ENCODE measurements around the gene PCNX2.

Gene PCNX2

DNA sequence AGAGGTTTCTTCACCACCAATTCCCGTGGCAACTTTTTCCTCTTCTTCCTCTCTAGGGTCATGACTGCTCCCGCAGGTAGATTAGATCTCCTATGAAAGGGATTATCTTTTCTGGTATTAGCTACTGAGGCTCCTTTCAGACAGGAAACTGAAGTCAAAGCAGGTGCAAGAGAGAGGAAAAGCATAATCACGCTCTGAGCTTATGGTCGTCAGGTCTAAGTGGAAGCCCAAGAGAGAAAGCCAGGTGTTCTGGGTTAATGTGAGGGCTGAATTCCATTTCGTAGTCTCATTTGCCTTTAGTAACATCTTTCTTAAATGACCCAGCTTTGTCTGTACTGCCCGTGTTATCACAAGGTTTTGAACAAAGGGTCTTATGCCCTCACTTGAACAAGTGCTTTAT lies 23.7 kb upstream of the PCNX2 start:
- Histone ChIP-seq H3K27me3 (ENCODE audit: control insufficient read depth in 5 of 5, insufficient read depth in 4 of 5, low read length in 5 of 5) (no peaks in the 10 kb centered on the region), H3K9ac (ENCODE audit: low read length in 5 of 5) (no peak overlapping the region), H3K9me3 (ENCODE audit: control insufficient read depth in 5 of 5, low read length in 5 of 5) (no peaks in the 10 kb centered on the region), H3K4me1 (ENCODE audit: control insufficient read depth in 5 of 5, insufficient read depth in 5 of 5, low read length in 5 of 5) (no peaks in the 10 kb centered on the region), H3K4me3 (ENCODE audit: low read depth in 1 of 5, low read length in 5 of 5) (no peak overlapping the region), H3K27ac (ENCODE audit: low read depth, low read length) (no peak overlapping the region), H3K36me3 (ENCODE audit: control insufficient read depth in 5 of 5, insufficient read depth in 5 of 5, low read length in 5 of 5) (no peaks in the 10 kb centered on the region)

DNA sequence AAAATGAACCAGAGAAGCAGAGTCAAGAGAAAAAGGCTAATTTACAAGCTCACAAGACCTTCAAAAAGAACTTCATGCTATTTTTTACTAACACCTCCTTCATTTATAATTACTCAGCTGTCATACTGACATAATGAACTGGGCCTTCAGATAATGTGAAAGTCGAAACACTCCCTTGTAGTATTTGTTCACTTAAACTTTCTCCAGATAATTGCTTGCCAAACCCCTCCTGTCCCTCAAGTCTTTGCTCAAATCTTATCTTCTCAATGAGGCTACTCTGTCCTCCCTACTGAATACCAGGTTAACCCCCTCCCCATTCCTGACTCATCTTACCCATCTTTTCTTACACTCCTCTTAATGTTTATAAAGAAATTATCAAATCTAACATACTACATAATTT lies 20.9 kb upstream of the PCNX2 start:
- H3K9ac ChIP-seq (ENCODE audit: low read length in 5 of 5): no peak overlapping the region
- H3K27ac ChIP-seq (ENCODE audit: low read depth, low read length): no peak overlapping the region
- no peaks in the 10 kb centered on the region for H3K27me3 ChIP-seq (ENCODE audit: control insufficient read depth in 5 of 5, insufficient read depth in 4 of 5, low read length in 5 of 5)
- no peaks in the 10 kb centered on the region for H3K4me1 ChIP-seq (ENCODE audit: control insufficient read depth in 5 of 5, insufficient read depth in 5 of 5, low read length in 5 of 5)
- H3K4me3 ChIP-seq (ENCODE audit: low read depth in 1 of 5, low read length in 5 of 5): no peak overlapping the region
- no peaks in the 10 kb centered on the region for H3K36me3 ChIP-seq (ENCODE audit: control insufficient read depth in 5 of 5, insufficient read depth in 5 of 5, low read length in 5 of 5)
- H3K9me3 ChIP-seq (ENCODE audit: control insufficient read depth in 5 of 5, low read length in 5 of 5): no peaks in the 10 kb centered on the region

DNA sequence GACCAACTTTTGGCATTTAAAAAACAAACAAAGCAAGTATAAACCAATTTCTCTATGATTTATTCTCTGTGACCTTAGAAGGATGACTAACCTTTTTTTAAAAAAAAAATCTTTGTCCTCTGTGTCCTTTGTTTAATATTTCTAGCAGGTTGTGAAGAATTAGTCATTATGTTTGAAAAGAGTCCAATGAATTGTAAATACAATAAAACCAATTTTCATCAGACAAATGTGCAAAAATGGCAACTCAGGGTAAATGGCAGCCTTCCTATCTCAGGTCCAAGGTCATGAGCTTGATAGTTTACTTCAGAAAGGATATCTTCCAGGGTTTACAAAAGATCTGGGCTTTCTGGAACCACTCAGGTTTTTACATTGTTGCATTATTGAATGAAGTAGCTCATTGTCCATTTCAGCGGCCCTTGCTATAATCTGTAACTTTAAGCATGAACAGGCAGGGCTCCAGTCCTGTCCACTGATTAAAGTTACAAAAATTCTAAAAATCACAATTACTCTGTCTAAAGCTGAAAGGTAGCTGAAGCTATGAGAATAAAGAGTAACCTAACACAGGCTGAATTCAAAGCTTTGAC lies 20.3 kb upstream of the PCNX2 start:
- H3K27ac ChIP-seq (ENCODE audit: low read depth, low read length): no peak overlapping the region
- H3K27me3 ChIP-seq (ENCODE audit: control insufficient read depth in 5 of 5, insufficient read depth in 4 of 5, low read length in 5 of 5): no peaks in the 10 kb centered on the region
- no peak overlapping the region for H3K4me3 ChIP-seq (ENCODE audit: low read depth in 1 of 5, low read length in 5 of 5)
- H3K9ac ChIP-seq (ENCODE audit: low read length in 5 of 5): no peak overlapping the region
- H3K36me3 ChIP-seq (ENCODE audit: control insufficient read depth in 5 of 5, insufficient read depth in 5 of 5, low read length in 5 of 5): no peaks in the 10 kb centered on the region
- H3K9me3 ChIP-seq (ENCODE audit: control insufficient read depth in 5 of 5, low read length in 5 of 5): no peaks in the 10 kb centered on the region
- no peaks in the 10 kb centered on the region for H3K4me1 ChIP-seq (ENCODE audit: control insufficient read depth in 5 of 5, insufficient read depth in 5 of 5, low read length in 5 of 5)

DNA sequence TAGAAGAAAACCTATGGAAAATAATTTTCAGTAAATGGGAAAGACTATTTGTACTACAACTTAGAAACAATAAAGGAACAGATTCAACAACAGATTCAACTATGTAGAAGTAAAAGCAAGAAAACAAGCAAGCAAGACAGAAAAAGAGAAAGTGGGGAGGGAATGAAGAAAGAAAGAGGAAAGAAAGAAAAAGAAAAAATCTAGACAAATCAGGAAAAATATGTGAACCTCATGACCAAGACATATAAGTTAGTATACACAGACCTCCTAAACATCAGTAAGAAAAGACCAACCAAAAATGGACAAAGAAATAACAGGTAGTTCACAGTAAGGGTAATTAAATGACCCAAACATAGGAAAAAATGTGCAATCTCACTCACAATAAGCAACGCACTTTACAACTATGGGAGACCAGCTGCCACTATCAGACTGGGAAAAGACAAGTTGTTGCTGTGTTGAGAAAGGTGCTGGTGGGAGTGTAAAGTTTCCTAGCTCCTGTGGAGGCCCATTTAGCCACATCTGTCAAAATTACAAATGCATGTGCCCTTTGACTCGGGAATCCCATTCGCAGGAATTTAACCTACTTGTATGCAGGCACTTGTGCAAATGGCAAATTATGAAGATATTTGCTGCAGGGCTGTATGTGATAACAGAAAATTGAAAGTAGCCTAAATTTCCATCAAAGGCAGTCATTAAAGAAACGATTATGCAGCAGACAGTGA lies 18.1 kb upstream of the PCNX2 start:
- no peaks in the 10 kb centered on the region for H3K4me1 ChIP-seq (ENCODE audit: control insufficient read depth in 5 of 5, insufficient read depth in 5 of 5, low read length in 5 of 5)
- H3K4me3 ChIP-seq (ENCODE audit: low read depth in 1 of 5, low read length in 5 of 5): no peak overlapping the region
- no peaks in the 10 kb centered on the region for H3K36me3 ChIP-seq (ENCODE audit: control insufficient read depth in 5 of 5, insufficient read depth in 5 of 5, low read length in 5 of 5)
- no peak overlapping the region for H3K27ac ChIP-seq (ENCODE audit: low read depth, low read length)
- no peak overlapping the region for H3K9ac ChIP-seq (ENCODE audit: low read length in 5 of 5)
- H3K9me3 ChIP-seq (ENCODE audit: control insufficient read depth in 5 of 5, low read length in 5 of 5): no peaks in the 10 kb centered on the region
- H3K27me3 ChIP-seq (ENCODE audit: control insufficient read depth in 5 of 5, insufficient read depth in 4 of 5, low read length in 5 of 5): no peaks in the 10 kb centered on the region

DNA sequence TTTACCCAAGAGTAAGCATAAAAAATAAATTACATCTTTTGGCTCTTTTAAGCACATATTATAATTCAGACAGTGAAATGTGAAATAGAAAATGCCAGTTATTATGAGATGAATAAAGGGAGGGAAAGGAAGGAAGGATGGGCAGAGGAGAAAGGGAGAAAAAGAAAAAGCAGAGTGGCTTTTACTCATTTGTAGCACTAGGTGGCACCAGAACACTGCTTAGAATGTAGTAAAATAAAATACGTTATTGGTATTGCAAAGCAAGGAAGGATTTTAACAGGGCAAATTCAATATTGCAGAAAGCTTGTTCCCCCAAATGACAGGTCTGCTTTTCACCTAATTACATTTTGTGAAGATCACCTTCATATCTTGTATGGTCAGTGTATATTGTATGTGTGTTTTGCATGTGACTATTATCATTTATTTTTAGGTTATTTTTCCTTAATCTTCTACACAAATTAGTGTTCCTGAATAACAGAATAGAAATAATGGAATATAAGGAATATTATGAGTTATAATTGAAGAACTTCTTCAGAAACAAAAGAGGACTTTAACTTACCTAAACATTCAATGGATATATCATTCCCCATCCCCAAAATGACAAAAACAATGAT lies 9.1 kb upstream of the PCNX2 start:
- Histone ChIP-seq H3K9me3 (ENCODE audit: control insufficient read depth in 5 of 5, low read length in 5 of 5) (peaks cover 0 to 4% (median 2%) of the 10 kb centered on the region in 5 donors), H3K36me3 (ENCODE audit: control insufficient read depth in 5 of 5, insufficient read depth in 5 of 5, low read length in 5 of 5) (no peaks in the 10 kb centered on the region), H3K27me3 (ENCODE audit: control insufficient read depth in 5 of 5, insufficient read depth in 4 of 5, low read length in 5 of 5) (no peaks in the 10 kb centered on the region), H3K27ac (ENCODE audit: low read depth, low read length) (no peak overlapping the region), H3K4me1 (ENCODE audit: control insufficient read depth in 5 of 5, insufficient read depth in 5 of 5, low read length in 5 of 5) (no peaks in the 10 kb centered on the region), H3K9ac (ENCODE audit: low read length in 5 of 5) (no peak overlapping the region), H3K4me3 (ENCODE audit: low read depth in 1 of 5, low read length in 5 of 5) (no peak overlapping the region)

DNA sequence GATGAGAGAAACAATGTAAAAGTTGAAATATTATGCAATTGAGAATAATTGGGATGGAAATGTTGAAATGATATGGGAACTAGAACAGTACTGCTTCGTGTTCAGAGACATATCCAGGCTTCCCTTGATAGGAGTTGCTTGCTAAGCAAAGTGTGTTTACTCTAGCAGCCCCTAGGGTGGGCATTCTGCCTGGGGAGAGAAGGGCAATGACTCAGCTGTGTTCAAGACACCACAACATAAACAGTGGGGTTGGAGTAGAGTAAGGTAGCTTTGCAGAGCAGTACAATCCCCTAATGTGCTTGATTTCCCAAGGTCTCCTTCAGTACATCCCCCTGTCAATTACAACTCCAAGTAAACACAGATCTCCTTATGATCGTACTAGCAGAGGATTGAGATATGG lies 4.8 kb upstream of the PCNX2 start:
- no peaks in the 10 kb centered on the region for H3K36me3 ChIP-seq (ENCODE audit: control insufficient read depth in 5 of 5, insufficient read depth in 5 of 5, low read length in 5 of 5)
- no peak overlapping the region for H3K27ac ChIP-seq (ENCODE audit: low read depth, low read length)
- no peak overlapping the region for H3K4me3 ChIP-seq (ENCODE audit: low read depth in 1 of 5, low read length in 5 of 5)
- peaks cover 0 to 4% (median 2%) of the 10 kb centered on the region in 5 donors for H3K27me3 ChIP-seq (ENCODE audit: control insufficient read depth in 5 of 5, insufficient read depth in 4 of 5, low read length in 5 of 5)
- H3K9me3 ChIP-seq (ENCODE audit: control insufficient read depth in 5 of 5, low read length in 5 of 5): peaks cover 0 to 4% (median 2%) of the 10 kb centered on the region in 5 donors
- peaks cover 0 to 6% (median under 1%) of the 10 kb centered on the region in 5 donors for H3K4me1 ChIP-seq (ENCODE audit: control insufficient read depth in 5 of 5, insufficient read depth in 5 of 5, low read length in 5 of 5)
- no peak overlapping the region for H3K9ac ChIP-seq (ENCODE audit: low read length in 5 of 5)

DNA sequence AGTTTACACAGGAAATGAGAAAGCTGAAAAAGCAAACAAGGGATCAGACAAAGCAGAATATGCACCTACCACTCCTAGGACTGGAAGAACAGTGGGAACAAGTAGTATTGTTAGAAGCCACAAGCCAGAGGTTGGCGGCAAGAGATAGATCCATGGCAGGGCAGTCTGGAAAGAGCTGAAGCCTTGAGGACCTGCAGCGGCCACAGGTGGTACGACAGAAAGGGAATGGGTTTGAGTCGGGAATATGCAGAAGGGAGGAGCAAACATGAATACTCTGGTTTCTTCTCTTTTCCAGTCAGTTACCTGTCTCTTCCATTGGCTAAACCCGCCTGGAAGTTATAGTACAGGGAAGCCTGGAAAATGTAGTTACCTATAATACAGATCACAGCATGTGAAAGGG lies 3.9 kb upstream of the PCNX2 start:
- Histone ChIP-seq H3K4me3 (ENCODE audit: low read depth in 1 of 5, low read length in 5 of 5) (no peak overlapping the region), H3K9me3 (ENCODE audit: control insufficient read depth in 5 of 5, low read length in 5 of 5) (peaks cover 0 to 4% (median 2%) of the 10 kb centered on the region in 5 donors), H3K27me3 (ENCODE audit: control insufficient read depth in 5 of 5, insufficient read depth in 4 of 5, low read length in 5 of 5) (peaks cover 0 to 8% (median 4%) of the 10 kb centered on the region in 5 donors)

DNA sequence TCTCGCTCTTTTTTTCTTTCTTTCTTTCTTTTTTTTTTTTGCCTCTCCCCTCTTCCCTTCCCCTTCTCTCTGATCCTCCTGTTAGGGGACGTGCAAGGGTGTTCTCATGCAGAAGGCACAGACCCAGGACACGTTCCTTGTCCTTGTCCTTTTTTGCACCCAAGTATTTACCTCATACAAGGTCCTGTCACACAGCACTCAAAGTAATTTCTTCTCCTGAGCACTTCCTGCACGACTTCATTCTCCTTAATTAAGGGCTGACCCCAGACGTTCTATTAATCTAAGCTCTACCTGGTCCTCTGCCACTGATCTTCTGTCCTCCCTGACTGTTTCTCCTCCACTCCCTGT lies 424 bp upstream of the PCNX2 start:
- Histone ChIP-seq H3K4me1 (ENCODE audit: control insufficient read depth in 5 of 5, insufficient read depth in 5 of 5, low read length in 5 of 5) (peaks cover 0 to 20% (median 9%) of the 10 kb centered on the region in 5 donors), H3K36me3 (ENCODE audit: control insufficient read depth in 5 of 5, insufficient read depth in 5 of 5, low read length in 5 of 5) (no peaks in the 10 kb centered on the region), H3K9me3 (ENCODE audit: control insufficient read depth in 5 of 5, low read length in 5 of 5) (no peaks in the 10 kb centered on the region), H3K27ac (ENCODE audit: low read depth, low read length) (no peak overlapping the region), H3K27me3 (ENCODE audit: control insufficient read depth in 5 of 5, insufficient read depth in 4 of 5, low read length in 5 of 5) (peaks cover 0 to 8% (median 4%) of the 10 kb centered on the region in 5 donors), H3K9ac (ENCODE audit: low read length in 5 of 5) (no peak overlapping the region), H3K4me3 (ENCODE audit: low read depth in 1 of 5, low read length in 5 of 5) (peak overlapping the region in 3 of 5 donors; percentile 53 to 77 (median 76))

More for the DNA sequence above, 3.9 kb upstream of the PCNX2 start:
- H3K36me3 ChIP-seq (ENCODE audit: control insufficient read depth in 5 of 5, insufficient read depth in 5 of 5, low read length in 5 of 5): no peaks in the 10 kb centered on the region
- no peak overlapping the region for H3K9ac ChIP-seq (ENCODE audit: low read length in 5 of 5)
- no peak overlapping the region for H3K27ac ChIP-seq (ENCODE audit: low read depth, low read length)
- H3K4me1 ChIP-seq (ENCODE audit: control insufficient read depth in 5 of 5, insufficient read depth in 5 of 5, low read length in 5 of 5): peaks cover 0 to 14% (median 6%) of the 10 kb centered on the region in 5 donors

DNA sequence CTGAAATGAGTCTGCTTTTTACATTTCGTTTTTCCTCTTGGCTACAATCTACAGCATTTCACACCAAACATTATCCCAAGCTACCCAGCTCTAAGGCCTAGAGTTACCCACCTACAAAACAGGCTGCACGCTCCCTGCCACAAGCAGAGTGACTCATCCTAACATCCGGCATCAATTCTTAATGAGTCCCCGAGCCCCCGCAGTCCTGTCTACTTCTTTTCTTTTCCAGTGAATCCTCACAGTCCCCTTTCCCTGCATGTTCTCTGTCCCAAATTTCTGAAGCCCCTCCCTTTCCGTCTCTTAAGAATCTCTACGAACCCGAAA lies 650 bp downstream of the PCNX2 start:
- Histone ChIP-seq H3K9ac (ENCODE audit: low read length in 5 of 5) (peak overlapping the region in 3 of 5 donors; percentile 29 to 73 (median 39)), H3K27me3 (ENCODE audit: control insufficient read depth in 5 of 5, insufficient read depth in 4 of 5, low read length in 5 of 5) (peaks cover 0 to 8% (median 4%) of the 10 kb centered on the region in 5 donors), H3K4me1 (ENCODE audit: control insufficient read depth in 5 of 5, insufficient read depth in 5 of 5, low read length in 5 of 5) (peaks cover 0 to 24% (median 9%) of the 10 kb centered on the region in 5 donors), H3K27ac (ENCODE audit: low read depth, low read length) (peak overlapping the region; percentile 35), H3K4me3 (ENCODE audit: low read depth in 1 of 5, low read length in 5 of 5) (peak overlapping the region; percentile 52 to 77 (median 75)), H3K36me3 (ENCODE audit: control insufficient read depth in 5 of 5, insufficient read depth in 5 of 5, low read length in 5 of 5) (no peaks in the 10 kb centered on the region), H3K9me3 (ENCODE audit: control insufficient read depth in 5 of 5, low read length in 5 of 5) (no peaks in the 10 kb centered on the region)

All from subcutaneous abdominal adipose tissue (tissue), 5 donors.